Measurements from ENCODE around the gene NTPCR. TPM values are rescaled to one million over a fixed set of nuclear protein-coding genes. Genes with fewer than 3 reads are reported as not detected.

Gene NTPCR
- total RNA-seq, 1 experiment from 2014 or later = 50.0 TPM

- CTCF ChIA-PET = no interaction called here
- intact Hi-C loops (cut with micrococcal nuclease; ENCODE audit: unreplicated experiment) = no loop called here
- H3K27ac ChIP-seq (ENCODE audit: low read depth, low read length, poor library complexity, severe bottlenecking) = no peak overlapping the region
Observed at GRCh38 chr1:232983375-232983774, 33.0 kb downstream of the NTPCR start.

DNA sequence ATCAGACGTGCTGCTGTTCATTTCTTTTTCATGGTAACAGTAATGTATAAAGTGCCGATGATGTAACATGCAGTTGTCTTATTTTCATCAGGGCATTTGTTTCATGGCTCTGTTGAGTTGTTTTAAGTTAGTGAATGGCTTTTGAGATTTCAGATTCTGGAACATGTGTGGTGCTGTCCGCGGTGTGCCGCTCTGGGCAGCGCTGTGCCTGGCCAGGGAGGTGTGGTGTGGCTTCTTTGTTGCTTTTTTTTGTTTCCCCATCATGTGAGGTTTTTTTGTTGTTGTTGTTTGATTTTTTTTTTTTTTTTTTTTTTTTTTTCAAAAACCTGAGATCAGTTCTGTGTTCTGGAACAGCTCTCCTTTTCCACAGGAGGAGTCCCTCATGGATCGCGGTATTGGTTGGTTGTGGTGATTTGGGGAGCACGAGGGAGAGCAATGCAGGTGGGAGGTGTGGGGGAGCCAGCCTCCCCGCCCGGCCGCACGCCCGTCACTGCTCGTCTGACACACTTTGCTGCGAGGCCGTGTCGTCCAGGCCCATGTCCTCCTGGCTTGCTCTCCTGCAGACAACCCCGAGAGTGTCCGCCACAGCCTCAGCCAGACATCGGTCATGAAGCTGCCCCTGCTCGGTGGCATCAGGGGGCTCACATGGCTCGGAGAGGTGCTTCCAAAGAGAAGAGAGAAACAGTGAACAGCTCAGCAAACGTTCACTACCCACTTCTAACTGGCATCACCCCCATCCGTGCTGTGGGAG, 33.6 kb downstream of the NTPCR start:
- Histone ChIP-seq H3K36me3 (ENCODE audit: insufficient read depth, low read length, poor library complexity, severe bottlenecking) (no peaks in the 10 kb centered on the region), H3K4me3 (ENCODE audit: low read depth, low read length, poor library complexity, severe bottlenecking) (no peak overlapping the region), H3K27me3 (replicated peaks; ENCODE audit: insufficient read depth, low read depth, low read length, poor library complexity) (no peaks in the 10 kb centered on the region), H3K27ac (ENCODE audit: low read depth, low read length, poor library complexity, severe bottlenecking) (no peak overlapping the region), H3K4me1 (ENCODE audit: insufficient read depth, low read length, poor library complexity, severe bottlenecking) (no peaks in the 10 kb centered on the region), H3K9me3 (ENCODE audit: low read depth, low read length, poor library complexity, severe bottlenecking) (no peaks in the 10 kb centered on the region)
- ChIA-PET POLR2A (ENCODE audit: low non-redundant PET) (no interaction called here), CTCF (no interaction called here)
- BruUV-seq (replicated peaks) = no TSS peak
- intact Hi-C loops (cut with micrococcal nuclease; ENCODE audit: unreplicated experiment) = no loop called here
- no peak for DNase-seq (ENCODE audit: low spot score)
- no peak for TF ChIP-seq EZH2 (IDR thresholded peaks at IDR 0.05; ENCODE audit: borderline replicate concordance, low read depth, low read length, poor library complexity, severe bottlenecking)
- TF ChIP-seq, protein P1, sequence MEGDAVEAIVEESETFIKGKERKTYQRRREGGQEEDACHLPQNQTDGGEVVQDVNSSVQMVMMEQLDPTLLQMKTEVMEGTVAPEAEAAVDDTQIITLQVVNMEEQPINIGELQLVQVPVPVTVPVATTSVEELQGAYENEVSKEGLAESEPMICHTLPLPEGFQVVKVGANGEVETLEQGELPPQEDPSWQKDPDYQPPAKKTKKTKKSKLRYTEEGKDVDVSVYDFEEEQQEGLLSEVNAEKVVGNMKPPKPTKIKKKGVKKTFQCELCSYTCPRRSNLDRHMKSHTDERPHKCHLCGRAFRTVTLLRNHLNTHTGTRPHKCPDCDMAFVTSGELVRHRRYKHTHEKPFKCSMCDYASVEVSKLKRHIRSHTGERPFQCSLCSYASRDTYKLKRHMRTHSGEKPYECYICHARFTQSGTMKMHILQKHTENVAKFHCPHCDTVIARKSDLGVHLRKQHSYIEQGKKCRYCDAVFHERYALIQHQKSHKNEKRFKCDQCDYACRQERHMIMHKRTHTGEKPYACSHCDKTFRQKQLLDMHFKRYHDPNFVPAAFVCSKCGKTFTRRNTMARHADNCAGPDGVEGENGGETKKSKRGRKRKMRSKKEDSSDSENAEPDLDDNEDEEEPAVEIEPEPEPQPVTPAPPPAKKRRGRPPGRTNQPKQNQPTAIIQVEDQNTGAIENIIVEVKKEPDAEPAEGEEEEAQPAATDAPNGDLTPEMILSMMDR (conservative IDR thresholded peaks at IDR 0.05; ENCODE audit: low read depth, low read length) = no peak

More at GRCh38 chr1:232983375-232983774, 33.0 kb downstream of the NTPCR start:
- H3K9me3 ChIP-seq (ENCODE audit: low read depth, low read length, poor library complexity, severe bottlenecking) = no peaks in the 10 kb centered on the region
- H3K4me3 ChIP-seq (ENCODE audit: low read depth, low read length, poor library complexity, severe bottlenecking) = no peak overlapping the region
- no peaks in the 10 kb centered on the region for H3K36me3 ChIP-seq (ENCODE audit: insufficient read depth, low read length, poor library complexity, severe bottlenecking)
- H3K4me1 ChIP-seq (ENCODE audit: insufficient read depth, low read length, poor library complexity, severe bottlenecking) = peaks cover 2% of the 10 kb centered on the region
- no TSS peak for BruUV-seq (replicated peaks)
- no peaks in the 10 kb centered on the region for H3K27me3 ChIP-seq (replicated peaks; ENCODE audit: insufficient read depth, low read depth, low read length, poor library complexity)
- no peak for DNase-seq (ENCODE audit: low spot score)
- TF ChIP-seq, protein P1 (conservative IDR thresholded peaks at IDR 0.05; ENCODE audit: low read depth, low read length) = no peak
- TF ChIP-seq EZH2 (IDR thresholded peaks at IDR 0.05; ENCODE audit: borderline replicate concordance, low read depth, low read length, poor library complexity, severe bottlenecking) = no peak
- POLR2A ChIA-PET (ENCODE audit: low non-redundant PET) = no interaction called here

DNA sequence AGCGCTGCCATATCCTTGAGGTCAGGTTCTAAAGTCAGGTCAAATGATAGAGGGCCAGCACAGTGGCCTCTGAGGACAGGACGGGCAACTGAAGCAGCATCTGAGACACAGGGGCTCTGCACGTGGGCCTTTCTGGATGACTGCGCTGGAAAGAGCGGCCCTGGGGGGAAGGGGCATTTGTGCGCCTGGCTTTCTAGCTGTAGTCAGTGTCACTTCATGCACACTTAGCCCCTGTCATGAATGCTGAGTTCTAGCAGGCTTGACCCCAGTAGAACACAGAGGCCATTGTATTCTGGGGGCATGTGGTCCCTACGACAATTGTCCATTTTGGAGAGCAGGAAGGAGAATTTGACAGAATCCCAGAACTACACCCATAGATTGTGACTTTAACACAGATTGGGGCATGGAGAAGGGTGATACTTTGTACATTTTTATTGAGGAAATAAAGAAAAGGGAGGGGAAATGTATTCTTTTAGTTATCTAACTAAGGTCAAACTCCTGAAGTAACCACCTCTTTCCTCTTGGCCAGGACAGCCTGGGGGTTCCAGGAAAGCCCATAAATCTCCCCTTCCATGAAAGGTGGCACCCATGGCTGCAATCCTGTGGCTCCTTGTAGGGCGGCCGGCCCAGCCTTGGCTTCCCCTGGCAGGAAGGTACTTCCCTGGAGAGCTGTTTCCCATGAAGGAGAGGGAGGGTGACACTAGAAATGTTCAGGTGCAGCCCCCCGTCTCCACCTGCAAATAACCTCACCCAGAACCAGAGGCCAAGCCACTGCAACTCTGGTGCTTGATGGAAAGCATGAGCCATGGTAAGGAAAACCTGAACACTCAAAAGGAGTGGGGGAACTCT, 34.4 kb downstream of the NTPCR start:
- no TSS peak for BruUV-seq (replicated peaks)
- CTCF ChIA-PET = no interaction called here
- no peak for TF ChIP-seq EZH2 (IDR thresholded peaks at IDR 0.05; ENCODE audit: borderline replicate concordance, low read depth, low read length, poor library complexity, severe bottlenecking)
- TF ChIP-seq, protein P1 (conservative IDR thresholded peaks at IDR 0.05; ENCODE audit: low read depth, low read length) = no peak

More for the DNA sequence above, 34.4 kb downstream of the NTPCR start:
- Histone ChIP-seq H3K27me3 (replicated peaks; ENCODE audit: insufficient read depth, low read depth, low read length, poor library complexity) (no peaks in the 10 kb centered on the region), H3K4me3 (ENCODE audit: low read depth, low read length, poor library complexity, severe bottlenecking) (no peak overlapping the region), H3K4me1 (ENCODE audit: insufficient read depth, low read length, poor library complexity, severe bottlenecking) (no peaks in the 10 kb centered on the region), H3K9me3 (ENCODE audit: low read depth, low read length, poor library complexity, severe bottlenecking) (no peaks in the 10 kb centered on the region), H3K27ac (ENCODE audit: low read depth, low read length, poor library complexity, severe bottlenecking) (no peak overlapping the region), H3K36me3 (ENCODE audit: insufficient read depth, low read length, poor library complexity, severe bottlenecking) (no peaks in the 10 kb centered on the region)
- intact Hi-C loops (cut with micrococcal nuclease; ENCODE audit: unreplicated experiment) = no loop called here
- DNase-seq (ENCODE audit: low spot score) = no peak
- POLR2A ChIA-PET (ENCODE audit: low non-redundant PET) = no interaction called here

Data from A673 (cell line).